Liver (tissue), 9 donors: ENCODE results near the gene DNM2. TPM values are rescaled to one million over a fixed set of nuclear protein-coding genes. Genes with fewer than 3 reads are reported as not detected.
"Not testable (repeated sequence)": the region's sequence is repeated elsewhere in the genome, so short reads cannot be mapped to it uniquely, and the experiment has no call there.

Source experiments
- DNase-seq: peaks from one replicate; pipeline ENCODE4 v3.0.0-alpha.2; 2017; ENCODE audit warnings: low spot score
- H3K27ac ChIP-seq, 2 donors: one replicate each; pipeline ENCODE4 v1.7.0; 2013; ENCODE audit warnings: inconsistent platforms in 2 of 2, low read length in 2 of 2, control low read depth in 1 of 2, low read depth in 1 of 2, mild to moderate bottlenecking in 1 of 2
- H3K27me3 ChIP-seq, 4 donors: one replicate each; pipeline versions ENCODE4 v1.6.1 to v1.7.0; 2013; ENCODE audit warnings: low read length in 3 of 4, inconsistent platforms in 1 of 4, mild to moderate bottlenecking in 1 of 4, moderate library complexity in 1 of 4; ENCODE audit not compliant: control insufficient read depth in 4 of 4, insufficient read depth in 4 of 4
- H3K36me3 ChIP-seq, 4 donors: one replicate each; pipeline versions ENCODE4 v1.6.1 to v1.7.0; 2013; ENCODE audit warnings: low read length in 3 of 4, mild to moderate bottlenecking in 3 of 4, low read depth in 1 of 4, moderate library complexity in 1 of 4; ENCODE audit not compliant: control insufficient read depth in 4 of 4, insufficient read depth in 3 of 4
- H3K4me1 ChIP-seq, 4 donors: one replicate each; pipeline versions ENCODE4 v1.6.1 to v1.7.0; 2013; ENCODE audit warnings: low read length in 3 of 4, mild to moderate bottlenecking in 3 of 4, moderate library complexity in 1 of 4; ENCODE audit not compliant: control insufficient read depth in 4 of 4, insufficient read depth in 4 of 4
- H3K4me3 ChIP-seq, 3 donors: one replicate each; pipeline versions ENCODE4 v1.6.1 to v1.7.0; 2013; ENCODE audit warnings: low read length in 3 of 3, control low read depth in 1 of 3, low read depth in 1 of 3, mild to moderate bottlenecking in 1 of 3
- H3K9ac ChIP-seq, 2 donors: one replicate each; pipeline ENCODE4 v1.7.0; 2013; ENCODE audit warnings: low read length in 2 of 2, mild to moderate bottlenecking in 2 of 2, moderate library complexity in 2 of 2, control low read depth in 1 of 2, low read depth in 1 of 2
- H3K9me3 ChIP-seq, 4 donors: one replicate each; pipeline versions ENCODE4 v1.6.1 to v1.7.0; 2013; ENCODE audit warnings: low read length in 3 of 4; ENCODE audit not compliant: control insufficient read depth in 4 of 4
- ATF3 ChIP-seq: IDR thresholded peaks from 2 replicates; pipeline ENCODE4 v1.6.1; 2016; ENCODE audit warnings: antibody characterized with exemption
- CTCF ChIP-seq: fragments of 150-350 bp; IDR thresholded peaks from 2 replicates; pipeline ENCODE4 v1.5.1; 2017; ENCODE audit warnings: improper control_type of control experiment, low read depth, low read length; ENCODE audit not compliant: missing input control
- GABPA ChIP-seq, 2 donors: IDR thresholded peaks in 1 of 2; conservative IDR thresholded peaks in 1 of 2; 2 replicates each; pipeline ENCODE4 v1.6.1; 2016; ENCODE audit warnings: antibody characterized with exemption in 2 of 2, mild to moderate bottlenecking in 1 of 2, moderate library complexity in 1 of 2
- HNF4A ChIP-seq, 2 donors: conservative IDR thresholded peaks; 2 replicates each; pipeline ENCODE4 v1.6.1; 2016; ENCODE audit warnings: antibody characterized with exemption in 2 of 2, mild to moderate bottlenecking in 2 of 2
- JUND ChIP-seq, 2 donors: IDR thresholded peaks; 2 replicates each; pipeline ENCODE4 v1.6.1; 2016; ENCODE audit warnings: antibody characterized with exemption in 2 of 2
- NR2F2 ChIP-seq: IDR thresholded peaks from 2 replicates; pipeline ENCODE4 v1.6.1; 2016; ENCODE audit warnings: antibody characterized with exemption
- RAD21 ChIP-seq, 2 donors: IDR thresholded peaks; 2 replicates each; pipeline ENCODE4 v1.6.1; 2016; ENCODE audit warnings: antibody characterized with exemption in 2 of 2, mild to moderate bottlenecking in 2 of 2
- REST ChIP-seq: IDR thresholded peaks from 2 replicates; pipeline ENCODE4 v1.6.1; 2016; ENCODE audit warnings: antibody characterized with exemption, mild to moderate bottlenecking
- RXRA ChIP-seq, 2 donors: IDR thresholded peaks; 2 replicates each; pipeline ENCODE4 v1.6.1; 2017 to 2018; ENCODE audit warnings: antibody characterized with exemption in 2 of 2, mild to moderate bottlenecking in 1 of 2
- SP1 ChIP-seq: IDR thresholded peaks from 2 replicates; pipeline ENCODE4 v1.6.1; 2018; ENCODE audit warnings: antibody characterized with exemption, mild to moderate bottlenecking
- YY1 ChIP-seq: IDR thresholded peaks from 2 replicates; pipeline ENCODE4 v1.6.1; 2016; ENCODE audit warnings: antibody characterized with exemption, mild to moderate bottlenecking
- WGBS: extraction: QIAGEN DNeasy Blood & Tissue Kit; methylation state at CpG from one replicate; pipeline ENCODE4 v1.1.7; 2013; 5-methylcytosine and 5-hydroxymethylcytosine counted together
- polyA plus RNA-seq, 2 donors: library from polyadenylated mRNA; stranded (reverse) in 1 of 2; unstranded in 1 of 2; fragments of 200-250 nt in 1 of 2; fragments of >200 nt in 1 of 2; fragmentation: Nextera tagmentation in 1 of 2; extraction: Ambion mirVana in 1 of 2; gene quantifications; one replicate each; pipeline versions ENCODE4 v1.2.1 to v1.2.3, GENCODE V29; 2013 to 2015
- total RNA-seq, 2 donors: library from RNA; depleted of rRNA; stranded (reverse); fragments of >200 nt; gene quantifications; one replicate each; pipeline ENCODE4 v1.2.3, GENCODE V29; 2014
- TF ChIP-seq, protein P1 (sequence below): IDR thresholded peaks from 2 replicates; pipeline ENCODE4 v1.6.1; 2016; ENCODE audit warnings: antibody characterized with exemption
- TF ChIP-seq, protein P2 (sequence below): IDR thresholded peaks from 2 replicates; pipeline ENCODE4 v1.6.1; 2016; ENCODE audit warnings: antibody characterized with exemption
- donor health status: healthy.
- donor health status: healthy.
- donor health status: healthy.
- donor health status: healthy.
- donor health status: healthy.

The DNM2 gene
- total and polyA plus RNA-seq, 4 donors = 23.1 to 95.1 (median 59.1) TPM

DNA sequence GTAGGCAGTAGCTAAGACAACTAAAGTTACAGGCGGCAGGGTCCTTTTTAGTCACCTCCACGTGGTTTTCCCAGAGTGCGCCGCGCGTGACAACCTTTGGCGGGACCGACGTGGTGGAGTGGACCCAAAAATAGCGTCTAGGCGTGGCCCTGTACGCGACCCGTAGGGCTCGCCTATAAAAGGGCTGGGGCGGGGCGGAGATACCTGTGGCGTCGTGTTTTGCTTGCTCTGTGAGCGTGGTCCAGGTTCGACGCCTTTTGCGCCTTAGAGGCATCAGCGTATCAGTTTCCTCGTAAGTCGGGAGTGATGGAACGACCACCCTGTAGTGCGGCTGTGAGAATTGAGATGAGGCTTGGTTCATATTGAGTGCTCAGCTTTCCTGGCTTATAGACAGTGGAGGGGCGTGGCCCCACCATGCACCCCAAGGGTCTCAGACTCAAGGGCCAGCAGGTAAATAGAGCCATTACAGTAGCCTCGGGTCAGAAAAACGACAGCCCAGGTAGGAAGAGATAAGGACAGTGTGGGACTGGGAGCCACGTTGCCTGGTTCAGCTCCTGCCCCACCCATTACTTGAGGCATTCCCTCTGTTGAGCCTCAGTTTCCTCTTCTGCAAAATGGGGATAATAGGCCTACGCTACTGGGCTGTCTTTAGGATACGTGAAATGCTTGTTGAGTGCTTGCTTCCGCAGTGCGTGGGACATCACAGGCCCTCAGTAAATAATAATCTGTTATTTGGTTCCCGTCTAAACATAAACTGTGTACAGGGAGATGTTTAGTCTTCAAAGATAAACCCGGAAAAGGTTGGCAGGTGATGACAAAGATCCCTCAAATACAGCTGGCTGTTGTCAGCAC, 118.8 kb downstream of the DNM2 start:
- H3K4me3 ChIP-seq = peak overlapping the region; percentile 38 to 69 (median 51)
- H3K9me3 ChIP-seq = no peaks in the 10 kb centered on the region
- H3K27me3 ChIP-seq = no peaks in the 10 kb centered on the region
- no peak for DNase-seq
- WGBS = 36% methylated on average over 38 of the region's 38 CpGs
- peak overlapping the region; percentile 53 to 75 for H3K9ac ChIP-seq
- peaks cover 0 to 18% (median 10%) of the 10 kb centered on the region in 4 donors for H3K4me1 ChIP-seq
- H3K27ac ChIP-seq = peak overlapping the region; percentile 95 to 99
- H3K36me3 ChIP-seq = peaks cover 4 to 16% (median 6%) of the 10 kb centered on the region in 4 donors
- TF ChIP-seq CTCF (no peak), REST (peak; percentile 9), ATF3 (no peak), RAD21 (IDR thresholded peaks at IDR 0.05) (no peak), YY1 (no peak), JUND (IDR thresholded peaks at IDR 0.05) (peak in 1 of 2 donors; percentile 34), GABPA (IDR thresholded peaks at IDR 0.05 in 1 of 2, conservative IDR thresholded peaks at IDR 0.05 in 1 of 2) (peak in 1 of 2 donors; percentile 71), NR2F2 (peak; percentile 1), HNF4A (conservative IDR thresholded peaks at IDR 0.05) (peak; percentile 46 to 51), SP1 (peak; percentile 55), RXRA (IDR thresholded peaks at IDR 0.05) (peak; percentile 45 to 51)
- TF ChIP-seq, protein P1, sequence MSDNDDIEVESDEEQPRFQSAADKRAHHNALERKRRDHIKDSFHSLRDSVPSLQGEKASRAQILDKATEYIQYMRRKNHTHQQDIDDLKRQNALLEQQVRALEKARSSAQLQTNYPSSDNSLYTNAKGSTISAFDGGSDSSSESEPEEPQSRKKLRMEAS = peak; percentile 100
- TF ChIP-seq, protein P2, sequence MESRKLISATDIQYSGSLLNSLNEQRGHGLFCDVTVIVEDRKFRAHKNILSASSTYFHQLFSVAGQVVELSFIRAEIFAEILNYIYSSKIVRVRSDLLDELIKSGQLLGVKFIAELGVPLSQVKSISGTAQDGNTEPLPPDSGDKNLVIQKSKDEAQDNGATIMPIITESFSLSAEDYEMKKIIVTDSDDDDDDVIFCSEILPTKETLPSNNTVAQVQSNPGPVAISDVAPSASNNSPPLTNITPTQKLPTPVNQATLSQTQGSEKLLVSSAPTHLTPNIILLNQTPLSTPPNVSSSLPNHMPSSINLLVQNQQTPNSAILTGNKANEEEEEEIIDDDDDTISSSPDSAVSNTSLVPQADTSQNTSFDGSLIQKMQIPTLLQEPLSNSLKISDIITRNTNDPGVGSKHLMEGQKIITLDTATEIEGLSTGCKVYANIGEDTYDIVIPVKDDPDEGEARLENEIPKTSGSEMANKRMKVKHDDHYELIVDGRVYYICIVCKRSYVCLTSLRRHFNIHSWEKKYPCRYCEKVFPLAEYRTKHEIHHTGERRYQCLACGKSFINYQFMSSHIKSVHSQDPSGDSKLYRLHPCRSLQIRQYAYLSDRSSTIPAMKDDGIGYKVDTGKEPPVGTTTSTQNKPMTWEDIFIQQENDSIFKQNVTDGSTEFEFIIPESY = peak; percentile 96

DNA sequence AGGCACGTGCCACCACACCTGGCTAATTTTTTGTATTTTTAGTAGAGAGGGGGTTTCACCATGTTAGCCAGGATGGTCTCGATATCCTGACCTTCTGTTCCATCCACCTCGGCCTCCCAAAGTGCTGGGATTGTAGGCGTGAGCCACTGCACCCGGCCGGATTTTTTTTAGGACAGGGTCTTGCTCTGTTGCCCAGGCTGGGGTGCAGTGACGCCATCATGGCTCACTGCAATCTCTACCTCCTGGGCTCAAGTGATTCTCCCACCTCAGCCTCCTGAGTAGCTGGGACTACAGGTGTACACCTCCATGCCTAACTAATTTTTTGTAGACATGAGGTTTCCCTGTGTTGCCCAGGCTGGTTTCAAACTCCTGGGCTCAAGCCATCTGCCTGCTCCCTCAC, 119.8 kb downstream of the DNM2 start:
- H3K4me3 ChIP-seq, H3K9ac ChIP-seq, H3K27ac ChIP-seq, H3K9me3 ChIP-seq, H3K27me3 ChIP-seq, DNase-seq: not testable (repeated sequence)
- Histone ChIP-seq H3K36me3 (peaks cover 3 to 11% (median 4%) of the 10 kb centered on the region in 4 donors), H3K4me1 (peaks cover 0 to 18% (median 10%) of the 10 kb centered on the region in 4 donors)
- 96% methylated on average over 7 of the region's 7 CpGs for WGBS
